Nephron progenitor cell (in vitro differentiated cells): Measurements from ENCODE around the gene RAB4A.

Experiments
- DNase-seq: peaks from one replicate; pipeline ENCODE4 v3.0.0; 2021
- H3K27ac Mint-ChIP-seq: 2 replicates; pipeline ENCODE4 v1.8.0; 2021; ENCODE audit warnings: mild to moderate bottlenecking, moderate library complexity, mixed read lengths
- H3K27me3 Mint-ChIP-seq: 2 replicates; pipeline ENCODE4 v1.8.0; 2021; ENCODE audit warnings: mild to moderate bottlenecking, low read depth, mixed read lengths; ENCODE audit not compliant: poor library complexity
- H3K36me3 Mint-ChIP-seq: 2 replicates; pipeline ENCODE4 v1.8.0; 2021; ENCODE audit warnings: low read depth, mixed read lengths
- H3K4me1 Mint-ChIP-seq: 2 replicates; pipeline ENCODE4 v1.8.0; 2021; ENCODE audit warnings: mixed read lengths
- H3K4me3 Mint-ChIP-seq: 2 replicates; pipeline ENCODE4 v1.8.0; 2021; ENCODE audit warnings: mild to moderate bottlenecking, moderate library complexity, mixed read lengths
- H3K9me3 Mint-ChIP-seq: 2 replicates; pipeline ENCODE4 v1.8.0; 2021; ENCODE audit warnings: mild to moderate bottlenecking, moderate library complexity, mixed read lengths
- CTCF ChIP-seq: fragments of 200-600 bp; sonication (generic); IDR thresholded peaks from 2 replicates; pipeline ENCODE4 v1.5.0; 2021; ENCODE audit warnings: antibody characterized with exemption

RAB4A gene

GRCh38 chr1:229247871-229248270, 23.0 kb upstream of the RAB4A start:
- Mint-ChIP-seq H3K9me3 (peaks cover 22% of the 10 kb centered on the region), H3K36me3 (peaks cover 21% of the 10 kb centered on the region), H3K4me1 (peaks cover 41% of the 10 kb centered on the region), H3K27me3 (peaks cover 12% of the 10 kb centered on the region), H3K4me3 (no peak overlapping the region), H3K27ac (no peak overlapping the region)
- DNase-seq = no peak
- no peak for TF ChIP-seq CTCF

GRCh38 chr1:229248821-229249817, 21.8 kb upstream of the RAB4A start:
- no peak overlapping the region for H3K4me3 Mint-ChIP-seq
- peaks cover 9% of the 10 kb centered on the region for H3K27me3 Mint-ChIP-seq
- no peak for DNase-seq
- H3K9me3 Mint-ChIP-seq = peaks cover 10% of the 10 kb centered on the region
- peaks cover 8% of the 10 kb centered on the region for H3K36me3 Mint-ChIP-seq
- TF ChIP-seq CTCF = no peak
- peaks cover 50% of the 10 kb centered on the region for H3K4me1 Mint-ChIP-seq
- H3K27ac Mint-ChIP-seq = peak overlapping the region; percentile 7

- H3K4me3 Mint-ChIP-seq = peak overlapping the region; percentile 3
- H3K27ac Mint-ChIP-seq = no peak overlapping the region
Observed at GRCh38 chr1:229249854-229250644, 20.9 kb upstream of the RAB4A start.

GRCh38 chr1:229251185-229251584, 19.7 kb upstream of the RAB4A start:
- Mint-ChIP-seq H3K36me3 (no peaks in the 10 kb centered on the region), H3K27me3 (peaks cover 12% of the 10 kb centered on the region), H3K4me3 (no peak overlapping the region), H3K4me1 (peaks cover 57% of the 10 kb centered on the region), H3K9me3 (no peaks in the 10 kb centered on the region), H3K27ac (no peak overlapping the region)
- no peak for DNase-seq
- no peak for TF ChIP-seq CTCF

More at GRCh38 chr1:229249854-229250644, 20.9 kb upstream of the RAB4A start:
- Mint-ChIP-seq H3K9me3 (peaks cover under 1% of the 10 kb centered on the region), H3K36me3 (no peaks in the 10 kb centered on the region), H3K27me3 (peaks cover 9% of the 10 kb centered on the region), H3K4me1 (peaks cover 55% of the 10 kb centered on the region)
- DNase-seq = no peak
- no peak for TF ChIP-seq CTCF

GRCh38 chr1:229252228-229252984, 18.5 kb upstream of the RAB4A start:
- no peak for TF ChIP-seq CTCF
- Mint-ChIP-seq H3K27me3 (peaks cover 12% of the 10 kb centered on the region), H3K27ac (peak overlapping the region; percentile 80), H3K4me1 (peaks cover 57% of the 10 kb centered on the region), H3K9me3 (no peaks in the 10 kb centered on the region), H3K4me3 (peak overlapping the region; percentile 60), H3K36me3 (no peaks in the 10 kb centered on the region)
- DNase-seq = no peak
